HG02981 (cell line): ENCODE results near the gene ZBTB20.
A peak's percentile ranks its signal among the peaks of the same experiment; 100 is the strongest.

Source experiments
- ATAC-seq: cut with Tn5 transposase; IDR thresholded peaks from one replicate; pipeline ENCODE4 v1.9.1; 2021; ENCODE audit warnings: mild to moderate bottlenecking, moderate library complexity; ENCODE audit not compliant: unreplicated experiment

ZBTB20 gene

DNA sequence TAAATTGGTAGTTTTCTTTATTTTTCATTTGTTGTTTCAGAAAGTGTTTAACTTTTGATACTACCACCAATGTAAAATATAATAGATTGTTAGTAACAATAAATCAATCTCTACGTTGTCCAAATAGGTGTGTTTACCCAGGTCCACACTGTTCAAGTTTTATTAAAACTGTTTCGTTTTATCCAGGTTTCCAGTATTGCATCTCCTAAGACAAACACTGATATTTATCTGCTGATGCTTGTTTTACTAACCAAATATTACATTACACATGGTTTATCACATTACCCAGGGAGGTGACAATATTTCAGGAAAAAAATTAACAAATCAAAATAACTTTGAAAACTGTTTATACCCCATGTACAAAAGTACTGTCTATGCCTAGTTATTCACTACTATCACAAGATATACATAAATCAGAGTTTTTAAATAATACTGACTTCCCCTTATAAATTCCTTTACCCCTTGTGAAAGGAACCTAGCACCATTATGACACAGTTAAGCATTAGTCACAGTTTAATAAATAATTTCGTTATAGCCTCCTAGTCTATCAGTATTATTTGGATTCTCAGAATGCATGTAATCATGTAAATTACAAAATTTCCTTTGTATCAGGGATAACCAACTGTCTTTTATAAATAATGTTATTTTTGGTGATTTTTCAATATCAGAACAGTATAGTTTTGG, 205.3 kb downstream of the ZBTB20 start:
- no peak for ATAC-seq

GRCh38 chr3:114939920-114940319, 207.2 kb downstream of the ZBTB20 start:
- no peak for ATAC-seq

- ATAC-seq = no peak
Measured at GRCh38 chr3:114933407-114933806, 213.7 kb downstream of the ZBTB20 start.

- ATAC-seq = no peak
Measured at GRCh38 chr3:114929971-114930732, 216.9 kb downstream of the ZBTB20 start.

DNA sequence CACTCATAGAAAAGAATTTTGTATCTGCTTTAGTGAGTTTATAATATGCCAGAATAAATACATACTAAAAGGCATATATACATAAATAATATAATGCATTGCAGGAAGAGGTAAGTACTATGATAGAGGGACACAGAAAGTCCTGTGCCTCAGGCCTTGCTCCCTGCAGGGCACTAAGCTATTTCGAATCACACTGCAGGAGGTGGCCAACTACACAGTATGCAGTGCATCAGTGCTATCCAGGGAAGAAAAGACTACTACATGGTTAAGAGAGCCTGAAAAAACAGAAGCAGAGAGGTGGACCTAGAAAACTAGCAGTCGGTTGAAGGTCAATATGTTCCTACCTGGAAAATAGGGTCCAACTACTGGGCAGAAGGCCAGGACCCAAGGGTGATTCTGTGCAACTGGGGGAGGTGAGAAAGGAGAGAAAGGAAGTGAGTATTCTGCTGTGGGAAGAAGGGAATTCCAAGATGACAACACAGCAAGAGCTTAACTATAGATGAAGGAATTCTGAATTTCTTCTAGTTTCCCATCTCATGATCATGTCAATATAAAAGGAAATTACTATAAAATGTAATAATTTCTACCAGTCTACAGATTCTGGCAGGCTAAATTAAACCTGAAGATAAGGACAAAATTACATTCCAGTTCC, 218.0 kb downstream of the ZBTB20 start:
- no peak for ATAC-seq

GRCh38 chr3:114904633-114905032, 242.5 kb downstream of the ZBTB20 start:
- no peak for ATAC-seq

DNA sequence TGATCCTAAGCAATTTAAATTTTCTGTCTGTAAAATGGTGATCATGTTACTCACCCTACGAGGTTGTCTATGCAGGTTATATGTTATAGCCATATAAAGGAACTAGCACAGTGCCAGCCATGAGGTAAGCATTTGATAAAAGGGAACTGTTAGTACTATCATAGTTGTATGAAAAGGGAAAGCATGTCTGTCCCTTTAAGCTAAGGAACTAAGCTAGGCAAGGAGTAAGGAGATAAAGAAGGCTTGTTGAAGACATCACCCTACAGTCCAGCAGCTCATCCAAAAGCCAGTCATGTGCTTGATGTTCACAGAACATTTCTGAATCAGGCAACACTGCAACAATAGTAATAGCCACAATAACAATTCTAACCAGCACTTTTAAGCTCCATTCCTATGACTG, 243.9 kb downstream of the ZBTB20 start:
- no peak for ATAC-seq

- peak; percentile 70 for ATAC-seq
Measured at GRCh38 chr3:114902691-114903101, 244.4 kb downstream of the ZBTB20 start.

DNA sequence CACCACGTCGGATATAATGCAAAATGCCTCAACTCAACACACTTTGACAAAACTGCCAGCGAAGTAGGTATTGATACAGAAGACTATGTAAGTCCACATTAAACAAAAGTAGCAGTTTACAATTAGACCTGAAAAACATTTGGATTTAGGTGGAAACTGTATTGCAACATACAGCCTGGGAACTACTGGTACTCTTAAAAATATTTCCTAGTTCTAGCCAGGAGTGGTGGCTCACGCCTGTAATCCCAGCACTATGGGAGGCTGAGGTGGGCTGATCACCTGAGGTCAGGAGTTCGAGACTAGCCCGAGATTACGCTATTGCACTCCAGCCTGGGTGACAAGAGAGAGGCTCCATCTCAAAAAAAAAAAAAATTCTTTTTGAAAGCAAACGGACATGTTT, 246.2 kb downstream of the ZBTB20 start:
- no peak for ATAC-seq

DNA sequence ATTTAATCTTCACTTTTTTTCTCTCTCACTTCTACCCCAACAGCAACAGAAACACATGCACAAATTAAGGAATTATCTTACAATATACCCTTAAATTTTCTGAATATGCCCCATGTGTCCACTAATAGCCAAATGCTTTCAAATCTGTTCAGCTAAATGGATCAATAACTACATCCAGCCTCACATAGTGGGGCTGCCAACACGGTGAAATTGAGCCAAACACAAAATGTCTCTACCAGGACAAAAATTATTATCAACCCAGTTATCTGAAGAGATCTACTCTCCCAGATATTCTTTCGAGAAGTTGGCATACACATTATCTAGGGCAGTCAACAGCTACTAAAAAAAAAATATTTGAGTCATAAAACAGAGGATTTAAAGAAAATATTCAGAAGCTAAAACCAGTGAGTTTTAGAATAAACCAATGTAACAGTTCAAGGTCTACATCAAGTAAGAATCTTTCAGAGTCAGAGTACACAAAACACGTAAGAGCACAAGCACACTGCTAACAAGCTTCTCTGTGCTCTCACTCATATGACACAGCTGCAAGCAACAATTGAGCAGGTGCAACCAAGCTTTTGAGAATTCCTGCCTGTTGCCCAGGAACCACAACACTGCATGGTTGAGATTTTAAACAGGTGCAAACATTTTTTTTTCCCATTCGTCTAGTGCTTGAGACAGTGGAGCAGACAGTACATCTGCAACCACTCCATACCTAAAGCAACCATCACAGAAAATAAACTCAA, 247.7 kb downstream of the ZBTB20 start:
- no peak for ATAC-seq

DNA sequence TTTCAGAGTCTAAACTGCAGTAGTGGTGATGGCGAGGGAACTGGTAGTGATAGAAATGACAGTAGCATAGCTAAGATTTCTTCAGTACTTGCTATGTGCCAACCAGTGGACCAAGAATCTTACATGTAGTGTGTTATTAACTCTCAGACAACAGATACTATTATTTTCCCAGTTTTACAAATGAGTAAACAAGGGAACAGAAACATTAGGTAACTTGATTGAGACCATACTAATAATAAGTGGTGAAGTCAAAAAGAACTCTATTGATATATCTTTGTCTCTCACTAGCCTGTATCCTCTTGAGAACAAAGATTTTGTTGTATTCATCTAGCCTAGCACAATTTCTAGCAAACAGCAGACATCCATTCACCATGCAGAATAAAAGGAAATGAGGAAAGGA, 250.1 kb downstream of the ZBTB20 start:
- no peak for ATAC-seq

- no peak for ATAC-seq
Measured at GRCh38 chr3:114893361-114893760, 253.7 kb downstream of the ZBTB20 start.

DNA sequence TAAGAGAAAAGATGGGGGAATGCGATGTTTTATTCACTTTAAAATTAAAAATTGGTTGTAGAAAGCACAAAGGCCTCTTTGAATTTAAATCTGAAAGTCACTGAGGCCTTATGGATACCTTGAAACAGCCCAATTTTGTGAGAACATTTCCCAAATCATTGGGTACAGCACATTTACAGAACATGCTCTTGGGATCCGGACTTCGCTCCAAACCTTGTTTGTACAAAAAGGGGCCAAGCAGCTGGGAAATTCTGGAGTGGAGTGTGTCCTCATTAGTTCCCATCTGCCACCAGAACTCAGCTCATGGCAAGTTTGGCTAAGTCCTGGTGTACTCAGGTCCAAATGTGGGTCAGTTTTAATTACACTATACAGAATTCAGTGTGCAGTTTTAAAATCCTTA, 254.2 kb downstream of the ZBTB20 start:
- ATAC-seq = no peak

- ATAC-seq = no peak
Measured at GRCh38 chr3:114892131-114892879, 254.8 kb downstream of the ZBTB20 start.

DNA sequence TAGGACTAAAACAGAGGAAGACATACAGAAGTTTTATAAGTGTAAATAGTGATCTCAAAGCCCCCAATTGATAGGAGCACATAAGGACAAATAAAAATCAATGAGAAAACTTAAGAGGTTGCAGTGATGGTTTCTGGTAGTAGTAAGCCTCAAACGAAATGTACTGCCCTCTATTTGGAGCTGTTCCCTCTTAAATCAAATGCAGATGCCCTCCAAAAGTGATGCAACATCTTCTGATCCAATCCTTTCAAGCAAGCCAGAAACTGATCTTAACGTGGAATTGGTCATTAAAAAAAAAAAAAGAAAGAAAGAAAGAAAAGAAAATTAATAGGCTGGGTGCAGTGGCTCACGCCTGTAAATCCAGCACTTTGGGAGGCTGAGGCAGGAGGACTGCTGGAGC, 259.3 kb downstream of the ZBTB20 start:
- ATAC-seq = no peak

DNA sequence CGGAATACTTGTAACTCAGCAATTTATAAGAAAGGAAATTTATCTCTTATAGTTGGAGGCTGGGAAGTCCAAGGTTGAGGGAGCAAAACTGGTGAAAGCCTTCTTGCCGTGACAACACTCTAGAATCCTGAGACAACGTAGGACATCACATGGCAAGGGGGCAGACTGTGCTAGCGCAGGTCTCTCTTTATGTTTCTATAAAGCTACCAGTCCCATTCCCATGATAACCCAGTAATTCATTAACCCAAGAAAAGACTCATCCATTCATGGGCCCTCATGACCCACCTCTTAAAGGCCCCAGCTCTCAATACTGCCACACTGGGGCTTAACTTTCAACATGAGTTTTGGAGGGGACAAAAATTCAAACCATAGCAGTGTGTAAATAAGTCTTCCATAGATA, 260.2 kb downstream of the ZBTB20 start:
- no peak for ATAC-seq

- no peak for ATAC-seq
Measured at GRCh38 chr3:114884213-114884923, 262.7 kb downstream of the ZBTB20 start.

DNA sequence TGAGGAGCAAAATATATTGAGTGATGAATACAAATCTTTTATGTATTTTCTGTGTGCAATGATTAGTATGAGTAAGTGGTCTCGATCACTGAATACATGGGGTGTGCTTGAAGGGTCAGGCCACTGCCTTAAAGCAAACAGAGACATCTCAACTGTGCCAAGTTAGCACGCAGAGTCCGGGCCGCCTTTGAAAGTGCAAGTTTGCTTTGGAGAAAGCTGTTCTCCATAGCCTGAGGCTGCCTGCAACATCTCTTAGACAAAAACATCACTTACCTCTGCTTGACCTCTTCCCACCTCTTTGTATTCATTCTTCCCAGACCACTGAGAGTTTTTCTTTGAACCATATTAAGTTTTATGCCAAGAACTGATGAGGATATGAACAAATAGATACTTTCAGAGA, 267.0 kb downstream of the ZBTB20 start:
- ATAC-seq = no peak

DNA sequence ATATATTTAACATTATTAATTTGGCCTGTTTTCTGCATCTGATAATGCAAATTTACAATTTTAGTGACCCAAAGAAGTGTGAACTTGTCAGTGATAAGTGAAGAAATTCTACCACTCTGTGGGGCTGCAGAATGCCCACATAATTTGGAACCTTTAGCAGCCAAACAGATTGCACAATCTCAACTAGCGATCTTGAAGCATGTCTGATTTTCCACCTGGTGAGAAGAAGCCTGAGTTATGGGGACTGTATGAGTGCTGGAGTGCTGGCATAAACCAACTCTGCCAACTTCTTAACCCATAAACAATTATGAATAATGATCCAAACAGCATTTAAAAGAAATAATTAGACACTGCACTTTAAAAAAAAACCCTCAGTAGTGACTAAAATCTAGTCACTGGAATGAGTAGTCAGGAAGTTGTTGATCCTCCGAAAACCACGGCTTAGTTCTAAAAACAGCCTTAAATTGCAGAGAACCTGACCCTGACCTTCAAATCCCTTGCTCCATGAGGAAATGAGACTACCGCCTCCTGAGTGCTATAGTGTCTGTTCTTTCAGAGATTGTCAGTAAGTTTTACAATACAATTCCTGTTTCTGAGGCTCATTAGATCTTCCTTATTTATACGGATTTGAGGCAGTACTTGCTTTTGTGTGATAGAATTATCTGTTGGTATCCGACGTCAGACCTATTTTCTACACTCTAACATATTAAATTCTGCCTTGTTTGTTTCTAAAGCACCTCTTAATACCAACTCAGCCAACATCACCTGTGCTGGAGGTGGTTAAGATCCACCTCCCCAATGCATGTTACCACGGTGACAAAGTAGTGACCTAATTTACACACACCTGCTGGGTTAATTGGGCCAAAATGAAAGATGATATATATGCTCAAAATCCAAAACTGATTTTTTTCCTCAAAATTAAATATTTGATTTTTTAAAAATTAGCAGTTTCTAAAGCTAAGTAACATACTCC, 267.7 kb downstream of the ZBTB20 start:
- ATAC-seq = peak; percentile 79
